Natural killer cell (primary cell): ENCODE data around the gene MORN1. TPM values are rescaled to one million over a fixed set of nuclear protein-coding genes. Genes with fewer than 3 reads are reported as not detected.

Source experiments
- ATAC-seq, 3 donors: fragments of 150-1000 bp in 2 of 3; fragments of 200-7000 bp in 1 of 3; cut with Tn5 transposase; 1 replicate in 1 of 3; 2 replicates in 2 of 3; pipeline ENCODE4 v1.10.0; 2021; ENCODE audit warnings: mild to moderate bottlenecking in 2 of 3, moderate library complexity in 2 of 3
- DNase-seq, 2 donors: peaks; one replicate each; pipeline versions ENCODE4 v3.0.0 to v3.0.0-alpha.2; 2013 to 2021; ENCODE audit warnings: mixed read lengths in 1 of 2
- H3K27ac ChIP-seq: one replicate; pipeline ENCODE4 v1.5.1; 2013; ENCODE audit warnings: mild to moderate bottlenecking, low read length
- H3K27me3 ChIP-seq: one replicate; pipeline ENCODE4 v1.6.1; 2013; ENCODE audit warnings: low read length; ENCODE audit not compliant: control insufficient read depth, insufficient read depth
- H3K36me3 ChIP-seq: one replicate; pipeline ENCODE4 v1.6.1; 2013; ENCODE audit warnings: low read length; ENCODE audit not compliant: control insufficient read depth, insufficient read depth
- H3K4me1 ChIP-seq: one replicate; pipeline ENCODE4 v1.6.1; 2013; ENCODE audit warnings: low read length; ENCODE audit not compliant: control insufficient read depth, insufficient read depth
- H3K4me3 ChIP-seq: one replicate; pipeline ENCODE4 v1.5.1; 2013; ENCODE audit warnings: low read length
- H3K9me3 ChIP-seq: one replicate; pipeline ENCODE4 v1.6.1; 2013; ENCODE audit warnings: low read length; ENCODE audit not compliant: control insufficient read depth, insufficient read depth
- H3K27ac Mint-ChIP-seq, 2 donors: one replicate each; pipeline ENCODE4 v1.8.0; 2022; ENCODE audit warnings: mild to moderate bottlenecking in 2 of 2, mixed read lengths in 2 of 2, moderate library complexity in 1 of 2
- H3K27me3 Mint-ChIP-seq, 2 donors: one replicate each; pipeline ENCODE4 v1.8.0; 2022; ENCODE audit warnings: low read depth in 2 of 2, mixed read lengths in 2 of 2
- H3K36me3 Mint-ChIP-seq: one replicate; pipeline ENCODE4 v1.8.0; 2022; ENCODE audit warnings: mixed read lengths
- H3K4me1 Mint-ChIP-seq, 2 donors: one replicate each; pipeline ENCODE4 v1.8.0; 2022; ENCODE audit warnings: mixed read lengths in 2 of 2
- H3K4me3 Mint-ChIP-seq: one replicate; pipeline ENCODE4 v1.8.0; 2022; ENCODE audit warnings: mild to moderate bottlenecking, moderate library complexity, mixed read lengths
- H3K9me3 Mint-ChIP-seq, 2 donors: one replicate each; pipeline ENCODE4 v1.8.0; 2022; ENCODE audit warnings: mixed read lengths in 2 of 2
- CTCF ChIP-seq: fragments of 200-600 bp; IDR thresholded peaks from one replicate; pipeline ENCODE4 v1.8.0; 2022; ENCODE audit warnings: antibody characterized with exemption
- WGBS: methylation state at CpG from one replicate; pipeline ENCODE4 v1.1.7; 2013; ENCODE audit warnings: missing lambda C conversion rate; ENCODE audit not compliant: insufficient coverage; 5-methylcytosine and 5-hydroxymethylcytosine counted together
- intact Hi-C: fragments of 100-400 bp; cut with micrococcal nuclease; formaldehyde crosslinking; loops from one replicate; pipeline ENCODE4 v1.14.2; 2022
- total RNA-seq, 4 donors: library from RNA; stranded (reverse); fragments of 120-200 nt in 1 of 4; gene quantifications; one replicate each; pipeline versions ENCODE4 v1.2.3 to v1.2.4, GENCODE V29; 2013 to 2022

MORN1 gene
- total RNA-seq, 3 donors from 2014 or later (not counting 1 experiment from before 2014, with no cell fraction given): 8.0 to 9.3 (median 8.8) TPM

GRCh38 chr1:2374252-2375155 lies 16.9 kb downstream of the MORN1 start:
- ATAC-seq: no peak
- Mint-ChIP-seq H3K27ac (no peak overlapping the region), H3K9me3 (no peaks in the 10 kb centered on the region), H3K4me3 (no peak overlapping the region), H3K36me3 (no peaks in the 10 kb centered on the region), H3K27me3 (no peaks in the 10 kb centered on the region), H3K4me1 (no peaks in the 10 kb centered on the region)
- no peaks in the 10 kb centered on the region for H3K9me3 ChIP-seq
- no peaks in the 10 kb centered on the region for H3K36me3 ChIP-seq
- no peaks in the 10 kb centered on the region for H3K27me3 ChIP-seq
- no peak overlapping the region for H3K27ac ChIP-seq
- H3K4me1 ChIP-seq: peaks cover 7% of the 10 kb centered on the region
- no peak overlapping the region for H3K4me3 ChIP-seq
- DNase-seq: no peak
- WGBS: 84% methylated on average over 16 of the region's 17 CpGs
- intact Hi-C loops: no loop called here
- no peak for TF ChIP-seq CTCF

- Mint-ChIP-seq H3K27me3 (no peaks in the 10 kb centered on the region), H3K9me3 (no peaks in the 10 kb centered on the region), H3K4me3 (no peak overlapping the region), H3K27ac (no peak overlapping the region), H3K36me3 (no peaks in the 10 kb centered on the region), H3K4me1 (no peaks in the 10 kb centered on the region)
- Histone ChIP-seq H3K36me3 (no peaks in the 10 kb centered on the region), H3K4me1 (no peaks in the 10 kb centered on the region), H3K27ac (no peak overlapping the region), H3K4me3 (no peak overlapping the region), H3K27me3 (no peaks in the 10 kb centered on the region), H3K9me3 (no peaks in the 10 kb centered on the region)
- 93% methylated on average over 20 of the region's 20 CpGs for WGBS
- DNase-seq: no peak
- TF ChIP-seq CTCF: no peak
- intact Hi-C loops: no loop called here
- ATAC-seq: no peak
These were observed 17.7 kb downstream of the MORN1 start for GRCh38 chr1:2373551-2374251.

GRCh38 chr1:2372551-2373490 lies 18.5 kb downstream of the MORN1 start:
- H3K4me3 Mint-ChIP-seq: no peak overlapping the region
- ATAC-seq (no peak), DNase-seq (no peak)
- intact Hi-C loops: no loop called here
- Histone ChIP-seq H3K27ac (no peak overlapping the region), H3K4me1 (no peaks in the 10 kb centered on the region), H3K9me3 (no peaks in the 10 kb centered on the region), H3K27me3 (no peaks in the 10 kb centered on the region), H3K4me3 (no peak overlapping the region), H3K36me3 (no peaks in the 10 kb centered on the region)
- 94% methylated on average over 36 of the region's 36 CpGs for WGBS
- H3K36me3 Mint-ChIP-seq: no peaks in the 10 kb centered on the region
- H3K4me1 Mint-ChIP-seq: no peaks in the 10 kb centered on the region
- no peaks in the 10 kb centered on the region for H3K9me3 Mint-ChIP-seq
- no peak overlapping the region for H3K27ac Mint-ChIP-seq
- no peaks in the 10 kb centered on the region for H3K27me3 Mint-ChIP-seq
- no peak for TF ChIP-seq CTCF
